Measurements from ENCODE around the gene PSPN. TPM values are rescaled to one million over a fixed set of nuclear protein-coding genes. Genes with fewer than 3 reads are reported as not detected.

The PSPN gene, protein sequence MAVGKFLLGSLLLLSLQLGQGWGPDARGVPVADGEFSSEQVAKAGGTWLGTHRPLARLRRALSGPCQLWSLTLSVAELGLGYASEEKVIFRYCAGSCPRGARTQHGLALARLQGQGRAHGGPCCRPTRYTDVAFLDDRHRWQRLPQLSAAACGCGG
- polyA plus RNA-seq: under 1 TPM; 0.47 to 0.79 TPM

- Histone ChIP-seq H3K9me3 (ENCODE audit: control insufficient read depth in 2 of 2, insufficient read depth in 1 of 2, low read depth in 1 of 2, low read length in 1 of 2) (peaks cover 0 to 3% of the 10 kb centered on the region in 2 donors), H3K27me3 (ENCODE audit: control insufficient read depth in 1 of 2, insufficient read depth in 2 of 2, low read length in 2 of 2) (no peaks in the 10 kb centered on the region), H3K36me3 (ENCODE audit: control insufficient read depth in 2 of 2, insufficient read depth in 2 of 2, low read length in 1 of 2) (peaks cover 8 to 26% of the 10 kb centered on the region in 2 donors), H3K27ac (ENCODE audit: low read depth in 2 of 2, low read length in 1 of 2) (no peak within 1 kb of the TSS), H3K4me1 (ENCODE audit: control insufficient read depth in 2 of 2, insufficient read depth in 2 of 2, low read length in 1 of 2) (peaks cover 0 to 8% of the 10 kb centered on the region in 2 donors), H3K4me3 (ENCODE audit: low read depth in 1 of 2, low read length in 2 of 2) (no peak within 1 kb of the TSS)
- WGBS, 2 donors: 85 to 87% methylated on average over 24 to 25 of the region's 25 CpGs
Observed at GRCh38 chr19:6375411-6376010, at the start of gene PSPN. PSPN (minus strand) TSS chr19:6375933; CDS start chr19:6375849, 84 bp downstream.

DNA sequence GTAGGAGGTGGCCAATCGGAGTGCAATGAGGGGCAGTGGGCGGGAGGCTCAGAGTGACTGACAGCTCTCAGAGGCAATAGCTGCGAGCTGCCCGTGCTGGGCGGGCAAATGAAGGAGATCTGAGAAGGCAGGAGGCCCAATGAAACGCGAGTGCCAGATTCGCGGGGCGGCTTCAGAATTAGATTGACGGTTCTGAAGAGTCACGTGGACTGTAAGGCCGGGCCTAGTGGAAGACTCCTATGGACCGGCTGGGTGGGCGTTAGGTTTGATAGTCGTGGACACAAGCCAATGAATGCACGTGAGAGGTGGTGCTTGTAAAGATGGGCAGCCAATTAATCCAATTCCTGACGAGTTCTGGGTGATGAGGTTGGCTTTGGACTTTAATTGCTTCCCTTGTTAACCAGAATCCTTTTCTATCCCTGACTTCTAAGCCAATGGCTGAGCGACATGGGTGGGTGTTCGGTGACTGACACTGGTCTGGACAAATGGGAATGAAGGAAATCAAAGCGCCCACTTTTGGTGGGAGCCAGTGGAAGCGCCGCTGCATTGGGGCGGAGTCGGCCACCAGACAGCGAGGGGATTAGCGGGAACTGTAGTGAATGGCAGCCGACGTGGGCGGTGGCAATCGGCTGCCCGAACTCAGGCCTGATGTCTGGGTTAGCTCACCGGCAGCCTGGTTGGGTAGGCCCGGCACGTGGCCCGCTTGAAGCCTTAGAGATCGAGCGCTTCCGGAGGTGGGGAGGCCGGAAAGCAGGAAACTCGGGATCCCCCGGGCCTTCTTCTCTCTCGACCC lies 49.4 kb upstream of the PSPN start:
- 7 to 9% methylated on average over 43 of the region's 43 CpGs for WGBS, 2 donors
- Histone ChIP-seq H3K9me3 (ENCODE audit: control insufficient read depth in 2 of 2, insufficient read depth in 1 of 2, low read depth in 1 of 2, low read length in 1 of 2) (no peaks in the 10 kb centered on the region), H3K36me3 (ENCODE audit: control insufficient read depth in 2 of 2, insufficient read depth in 2 of 2, low read length in 1 of 2) (peaks cover 5 to 17% of the 10 kb centered on the region in 2 donors), H3K27me3 (ENCODE audit: control insufficient read depth in 1 of 2, insufficient read depth in 2 of 2, low read length in 2 of 2) (no peaks in the 10 kb centered on the region), H3K4me3 (ENCODE audit: low read depth in 1 of 2, low read length in 2 of 2) (peak overlapping the region; percentile 5 to 30), H3K4me1 (ENCODE audit: control insufficient read depth in 2 of 2, insufficient read depth in 2 of 2, low read length in 1 of 2) (peaks cover 0 to 10% of the 10 kb centered on the region in 2 donors), H3K27ac (ENCODE audit: low read depth in 2 of 2, low read length in 1 of 2) (peak overlapping the region; percentile 85 to 93)

DNA sequence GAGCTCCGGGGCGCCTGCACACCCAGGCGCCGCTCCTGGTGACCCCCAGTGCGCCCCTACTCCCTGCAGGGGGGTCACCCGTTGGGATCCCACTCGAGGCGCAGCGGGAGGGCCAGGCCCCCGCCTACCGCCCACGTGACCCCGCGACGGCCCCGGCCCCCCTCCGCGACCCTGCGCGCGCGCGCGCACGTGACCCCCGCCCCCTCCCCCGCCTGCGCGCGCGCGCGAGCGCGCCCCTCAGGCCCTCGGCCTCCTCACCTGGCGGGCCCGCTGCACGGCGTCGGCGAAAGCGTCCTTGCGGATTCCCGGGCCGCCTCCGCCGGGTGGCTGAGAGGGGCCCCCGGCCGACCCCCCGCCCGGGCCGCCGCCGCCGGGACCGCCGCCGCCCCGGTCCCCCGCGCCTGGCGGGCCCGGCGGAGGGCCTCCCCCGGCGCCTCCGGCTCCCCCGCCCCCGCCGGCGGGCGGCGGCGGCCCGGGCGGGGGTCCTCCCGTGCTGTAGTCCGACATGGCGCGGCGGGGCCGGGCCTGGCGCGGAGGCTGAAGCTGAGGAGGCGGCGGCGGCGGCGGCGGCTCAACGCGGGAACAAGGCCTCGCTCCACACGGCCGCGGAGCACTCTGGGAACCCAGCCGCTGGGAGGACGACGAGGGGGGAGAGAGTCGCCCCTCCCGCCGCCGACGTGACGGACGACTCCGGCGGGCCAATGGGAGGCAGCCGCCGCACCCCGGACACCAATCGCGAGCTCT lies 48.6 kb upstream of the PSPN start, which contains the start of gene KHSRP:
KHSRP (minus strand) TSS at position 617 of the 744 bp plus-strand sequence; CDS start at position 507, 110 bp downstream.
- Histone ChIP-seq H3K9me3 (ENCODE audit: control insufficient read depth in 2 of 2, insufficient read depth in 1 of 2, low read depth in 1 of 2, low read length in 1 of 2) (no peaks in the 10 kb centered on the region), H3K4me1 (ENCODE audit: control insufficient read depth in 2 of 2, insufficient read depth in 2 of 2, low read length in 1 of 2) (peaks cover 0 to 10% of the 10 kb centered on the region in 2 donors), H3K27me3 (ENCODE audit: control insufficient read depth in 1 of 2, insufficient read depth in 2 of 2, low read length in 2 of 2) (no peaks in the 10 kb centered on the region), H3K27ac (ENCODE audit: low read depth in 2 of 2, low read length in 1 of 2) (peak within 1 kb of the TSS; percentile 85 to 93), H3K4me3 (ENCODE audit: low read depth in 1 of 2, low read length in 2 of 2) (peak within 1 kb of the TSS; percentile 74 to 95), H3K36me3 (ENCODE audit: control insufficient read depth in 2 of 2, insufficient read depth in 2 of 2, low read length in 1 of 2) (peaks cover 9 to 23% of the 10 kb centered on the region in 2 donors)
- WGBS, 2 donors: 1% methylated on average over 65 to 114 of the region's 114 CpGs

DNA sequence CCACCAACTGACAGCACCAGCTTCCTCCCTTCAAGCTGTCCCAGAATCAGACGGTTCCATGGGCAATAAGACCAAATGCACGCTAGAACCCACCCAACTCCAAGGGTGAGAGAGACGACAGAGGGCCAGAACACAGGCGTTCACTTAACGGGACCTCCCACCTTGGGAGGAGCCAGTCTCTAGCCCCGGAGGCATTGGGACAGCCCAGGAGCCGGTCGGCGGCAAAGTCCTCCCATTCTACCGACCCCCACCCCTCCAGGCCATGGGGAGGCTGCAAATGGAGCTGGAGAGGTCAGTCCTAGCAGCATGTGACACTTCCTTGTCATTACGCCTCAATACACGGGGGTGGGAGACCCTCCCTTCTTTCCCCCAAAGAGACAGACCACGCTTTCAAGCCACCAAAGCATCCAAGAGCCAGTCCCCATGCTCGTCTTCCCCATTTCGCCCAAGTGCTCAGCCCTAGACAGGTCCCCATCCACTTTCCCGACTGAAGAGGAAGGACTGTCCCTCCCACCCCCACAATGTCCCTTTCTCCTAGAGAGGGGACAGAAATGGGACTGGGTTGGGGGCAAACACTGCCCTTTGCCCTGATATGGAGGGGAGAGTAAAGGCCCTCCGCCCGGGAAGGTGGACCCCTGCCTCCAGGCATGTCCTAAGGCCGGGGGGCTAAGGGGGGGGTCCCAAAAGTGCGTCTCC lies 47.9 kb upstream of the PSPN start:
- Histone ChIP-seq H3K4me3 (ENCODE audit: low read depth in 1 of 2, low read length in 2 of 2) (peak overlapping the region; percentile 74 to 95), H3K9me3 (ENCODE audit: control insufficient read depth in 2 of 2, insufficient read depth in 1 of 2, low read depth in 1 of 2, low read length in 1 of 2) (no peaks in the 10 kb centered on the region), H3K27me3 (ENCODE audit: control insufficient read depth in 1 of 2, insufficient read depth in 2 of 2, low read length in 2 of 2) (no peaks in the 10 kb centered on the region), H3K4me1 (ENCODE audit: control insufficient read depth in 2 of 2, insufficient read depth in 2 of 2, low read length in 1 of 2) (peaks cover 0 to 10% of the 10 kb centered on the region in 2 donors), H3K36me3 (ENCODE audit: control insufficient read depth in 2 of 2, insufficient read depth in 2 of 2, low read length in 1 of 2) (peaks cover 15 to 29% of the 10 kb centered on the region in 2 donors), H3K27ac (ENCODE audit: low read depth in 2 of 2, low read length in 1 of 2) (peak overlapping the region; percentile 67 to 79)
- 1% methylated on average over 19 to 20 of the region's 20 CpGs for WGBS, 2 donors

- Histone ChIP-seq H3K36me3 (ENCODE audit: control insufficient read depth in 2 of 2, insufficient read depth in 2 of 2, low read length in 1 of 2) (peaks cover 29 to 52% of the 10 kb centered on the region in 2 donors), H3K27ac (ENCODE audit: low read depth in 2 of 2, low read length in 1 of 2) (no peak overlapping the region), H3K27me3 (ENCODE audit: control insufficient read depth in 1 of 2, insufficient read depth in 2 of 2, low read length in 2 of 2) (no peaks in the 10 kb centered on the region), H3K4me3 (ENCODE audit: low read depth in 1 of 2, low read length in 2 of 2) (no peak overlapping the region), H3K4me1 (ENCODE audit: control insufficient read depth in 2 of 2, insufficient read depth in 2 of 2, low read length in 1 of 2) (peaks cover 0 to 10% of the 10 kb centered on the region in 2 donors), H3K9me3 (ENCODE audit: control insufficient read depth in 2 of 2, insufficient read depth in 1 of 2, low read depth in 1 of 2, low read length in 1 of 2) (no peaks in the 10 kb centered on the region)
- WGBS, 2 donors: 74 to 82% methylated on average over 20 of the region's 20 CpGs
Observed at GRCh38 chr19:6421075-6422014, 45.6 kb upstream of the PSPN start.

- Histone ChIP-seq H3K4me1 (ENCODE audit: control insufficient read depth in 2 of 2, insufficient read depth in 2 of 2, low read length in 1 of 2) (peaks cover 0 to 6% of the 10 kb centered on the region in 2 donors), H3K9me3 (ENCODE audit: control insufficient read depth in 2 of 2, insufficient read depth in 1 of 2, low read depth in 1 of 2, low read length in 1 of 2) (no peaks in the 10 kb centered on the region), H3K27me3 (ENCODE audit: control insufficient read depth in 1 of 2, insufficient read depth in 2 of 2, low read length in 2 of 2) (no peaks in the 10 kb centered on the region), H3K27ac (ENCODE audit: low read depth in 2 of 2, low read length in 1 of 2) (no peak overlapping the region), H3K36me3 (ENCODE audit: control insufficient read depth in 2 of 2, insufficient read depth in 2 of 2, low read length in 1 of 2) (peaks cover 41 to 72% of the 10 kb centered on the region in 2 donors), H3K4me3 (ENCODE audit: low read depth in 1 of 2, low read length in 2 of 2) (no peak overlapping the region)
- WGBS, 2 donors: 87 to 92% methylated on average over 19 of the region's 19 CpGs
Observed at GRCh38 chr19:6418562-6418932, 42.8 kb upstream of the PSPN start.

DNA sequence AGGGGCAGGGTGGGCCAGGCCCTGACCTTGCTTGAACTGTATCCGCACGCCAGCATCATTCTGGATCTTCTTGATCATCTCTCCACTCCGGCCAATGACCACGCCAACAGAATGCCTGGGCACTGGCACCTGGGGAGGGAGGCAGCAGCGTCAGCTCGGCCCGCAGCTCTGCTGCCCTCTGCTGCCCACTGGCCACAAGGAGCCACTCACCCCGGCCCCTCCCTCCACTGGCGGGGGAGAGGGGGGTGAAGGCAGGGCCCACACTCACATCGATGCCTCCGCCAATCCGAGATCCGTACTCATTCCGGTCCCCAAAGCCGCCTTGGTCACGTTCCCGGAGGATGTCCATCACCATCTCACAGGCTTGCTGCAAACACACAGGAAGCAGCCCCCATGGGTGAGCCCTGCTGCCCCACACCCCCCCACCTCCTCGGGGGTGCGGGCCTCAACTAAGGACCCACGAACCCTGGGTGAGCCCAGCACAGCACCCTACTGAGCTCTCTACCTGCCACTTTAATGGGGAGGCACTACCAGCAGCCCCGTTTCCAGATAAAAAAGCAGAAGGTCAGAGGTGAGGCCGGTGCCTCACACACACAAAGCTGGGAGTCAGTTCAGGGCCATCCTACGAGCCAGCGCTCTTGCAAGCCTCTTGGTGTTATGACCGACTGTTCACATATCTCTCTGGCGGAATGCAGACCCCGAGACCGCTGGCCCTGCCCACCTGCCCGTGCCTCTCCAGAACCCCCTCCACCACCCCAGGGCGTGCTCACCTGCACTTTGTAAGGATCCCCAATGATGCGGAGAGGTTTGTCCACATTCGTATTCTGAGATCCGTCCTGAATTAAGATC lies 42.2 kb upstream of the PSPN start:
- no peaks in the 10 kb centered on the region for H3K9me3 ChIP-seq (ENCODE audit: control insufficient read depth in 2 of 2, insufficient read depth in 1 of 2, low read depth in 1 of 2, low read length in 1 of 2)
- no peak overlapping the region for H3K4me3 ChIP-seq (ENCODE audit: low read depth in 1 of 2, low read length in 2 of 2)
- H3K27ac ChIP-seq (ENCODE audit: low read depth in 2 of 2, low read length in 1 of 2): no peak overlapping the region
- H3K27me3 ChIP-seq (ENCODE audit: control insufficient read depth in 1 of 2, insufficient read depth in 2 of 2, low read length in 2 of 2): no peaks in the 10 kb centered on the region
- WGBS, 2 donors: 78 to 84% methylated on average over 29 to 33 of the region's 33 CpGs
- H3K4me1 ChIP-seq (ENCODE audit: control insufficient read depth in 2 of 2, insufficient read depth in 2 of 2, low read length in 1 of 2): peaks cover 0 to under 1% of the 10 kb centered on the region in 2 donors
- H3K36me3 ChIP-seq (ENCODE audit: control insufficient read depth in 2 of 2, insufficient read depth in 2 of 2, low read length in 1 of 2): peaks cover 41 to 72% of the 10 kb centered on the region in 2 donors
